Skin epidermis (tissue), 12 donors: ENCODE data around the gene NMNAT2.

ENCODE experiments used
- H3K27ac ChIP-seq, 21 experiments: fragments of 200-600 bp; sonication (generic) in 11 of 21; one replicate each; pipeline ENCODE4 v1.5.0; 2020; ENCODE audit warnings: mild to moderate bottlenecking in 3 of 21, inconsistent platforms in 2 of 21, moderate library complexity in 2 of 21
- H3K4me3 ChIP-seq, 7 experiments: fragments of 200-600 bp; sonication (generic) in 2 of 7; one replicate each; pipeline ENCODE4 v1.5.0; 2020; ENCODE audit warnings: inconsistent platforms in 2 of 7, mild to moderate bottlenecking in 2 of 7, moderate library complexity in 1 of 7

Gene NMNAT2

DNA sequence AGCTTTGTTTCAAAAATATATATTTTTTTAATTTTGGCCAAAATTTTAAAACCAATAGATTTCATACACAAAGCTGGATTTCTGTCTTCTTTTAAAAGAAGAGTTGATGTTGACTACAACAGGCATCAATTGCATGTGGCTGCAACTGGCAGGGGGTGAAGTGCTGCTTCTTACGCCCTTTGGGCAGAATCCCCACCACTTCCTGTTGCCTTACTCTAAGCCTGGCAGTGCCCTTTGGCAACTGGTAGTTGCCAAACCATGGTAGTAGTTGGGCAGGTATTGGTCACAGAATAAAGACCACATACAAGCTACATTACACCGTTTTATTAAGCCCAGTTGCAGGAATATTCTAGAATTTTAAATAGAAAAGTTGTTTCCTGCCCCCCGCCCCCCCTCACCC is 215.1 kb downstream of the NMNAT2 start:
- H3K4me3 ChIP-seq, result no peak overlapping the region
- no peak overlapping the region for H3K27ac ChIP-seq

DNA sequence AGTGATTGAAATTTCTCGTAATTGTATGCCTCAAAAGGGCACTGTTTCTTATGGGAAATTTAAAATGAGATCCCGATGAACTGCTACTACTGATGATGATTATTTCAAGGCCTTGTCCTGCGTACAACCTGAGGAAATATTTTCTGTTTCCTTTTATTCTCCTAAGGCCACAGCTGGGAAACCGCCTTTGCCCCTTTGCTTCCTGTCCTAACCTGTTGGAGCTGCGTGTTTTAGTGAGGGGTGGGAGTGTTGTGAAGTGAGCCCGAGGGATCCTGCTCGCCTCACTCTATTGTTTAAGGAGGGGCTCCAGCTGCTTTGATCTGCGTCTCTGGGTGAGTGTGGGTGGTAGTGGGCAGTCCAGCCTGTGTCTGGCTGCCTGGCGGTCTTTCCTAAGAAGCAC is 217.7 kb downstream of the NMNAT2 start:
- H3K4me3 ChIP-seq, result no peak overlapping the region
- peak overlapping the region in 9 of 21 experiments; percentile 0 to 64 (median 47) for H3K27ac ChIP-seq

DNA sequence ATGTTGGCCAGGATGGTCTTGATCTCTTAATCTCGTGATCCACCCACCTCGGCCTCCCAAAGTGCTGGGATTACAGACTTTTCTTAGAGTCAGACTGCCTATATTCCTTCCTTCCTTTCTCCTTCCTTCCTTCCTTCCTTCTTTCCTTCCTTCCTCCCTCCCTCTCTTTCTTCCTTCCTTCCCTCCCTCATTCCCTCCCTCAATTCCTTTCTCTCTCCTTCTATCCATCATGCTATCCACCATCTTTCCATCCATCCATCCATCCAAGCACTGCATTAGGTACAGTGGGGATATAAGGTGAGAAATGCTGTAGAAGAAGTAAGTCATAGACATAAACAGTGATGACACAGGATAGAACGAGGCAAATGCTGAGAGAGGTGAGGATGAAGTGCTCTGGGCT is 218.9 kb downstream of the NMNAT2 start:
- H3K4me3 ChIP-seq, result no peak overlapping the region
- peak overlapping the region in 8 of 21 experiments; percentile 3 to 64 (median 50) for H3K27ac ChIP-seq

DNA sequence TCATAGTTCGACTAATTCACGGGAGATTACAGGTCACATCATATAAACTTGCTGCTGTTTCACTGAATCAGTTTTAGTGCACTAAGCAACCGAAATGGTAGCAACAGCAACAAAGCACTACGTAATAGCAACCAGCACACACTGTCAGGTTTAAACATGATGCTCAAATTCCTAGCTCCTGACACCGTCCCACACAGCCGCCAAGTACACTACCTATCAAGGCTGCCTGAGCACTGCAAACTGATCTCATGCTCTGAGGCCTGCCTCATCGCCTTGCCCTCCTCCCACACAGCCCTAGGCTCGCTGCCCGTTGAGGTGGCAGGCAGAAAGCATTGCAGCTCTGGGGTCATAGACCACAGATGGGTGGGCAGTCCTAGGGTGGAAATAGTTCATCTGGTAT is 219.7 kb downstream of the NMNAT2 start:
- Histone ChIP-seq H3K4me3 (no peak overlapping the region), H3K27ac (peak overlapping the region in 10 of 21 experiments; percentile 4 to 80 (median 60))
